ENCODE results near the gene TTC21B. TPM values are rescaled to one million over a fixed set of nuclear protein-coding genes. Genes with fewer than 3 reads are reported as not detected.

Gene TTC21B
- total and polyA plus RNA-seq, 9 donors = 8.6 to 53.4 (median 22.3) TPM

- no peak for DNase-seq
- Histone ChIP-seq H3K27me3 (no peaks in the 10 kb centered on the region), H3K4me3 (peak overlapping the region; percentile 68), H3K4me1 (ENCODE audit: insufficient read depth) (peaks cover 9% of the 10 kb centered on the region), H3K27ac (peak overlapping the region; percentile 61 to 67), H3K9me3 (no peaks in the 10 kb centered on the region), H3K36me3 (no peaks in the 10 kb centered on the region)
- intact Hi-C loops (cut with DNase I) = loop anchor here in 1 of 4 donors (10.0 kb wide), 1 partner anchor 172 kb away; the partner anchor contains the start of gene SCN1A
- TF ChIP-seq EP300 (IDR thresholded peaks at IDR 0.05) (no peak), POLR2A (IDR thresholded peaks at IDR 0.05) (no peak), CTCF (IDR thresholded peaks at IDR 0.05) (no peak)
- 0 to 1% (median 1%) methylated on average over 24 of the region's 24 CpGs for WGBS, 3 donors
Measured at GRCh38 chr2:165953306-165953654, 296 bp downstream of the TTC21B start.

GRCh38 chr2:165952741-165953211, 800 bp downstream of the TTC21B start:
- WGBS, 3 donors = 13 to 18% (median 17%) methylated on average over 4 of the region's 4 CpGs

GRCh38 chr2:165952085-165952484, 1.5 kb downstream of the TTC21B start:
- H3K36me3 ChIP-seq = no peaks in the 10 kb centered on the region

More at GRCh38 chr2:165952741-165953211, 800 bp downstream of the TTC21B start:
- DNase-seq = no peak
- H3K36me3 ChIP-seq = no peaks in the 10 kb centered on the region
- peaks cover 9% of the 10 kb centered on the region for H3K4me1 ChIP-seq (ENCODE audit: insufficient read depth)
- no peaks in the 10 kb centered on the region for H3K27me3 ChIP-seq
- H3K4me3 ChIP-seq = peak overlapping the region; percentile 68
- TF ChIP-seq POLR2A (IDR thresholded peaks at IDR 0.05) = no peak
- no peak for TF ChIP-seq CTCF (IDR thresholded peaks at IDR 0.05)
- no peak for TF ChIP-seq EP300 (IDR thresholded peaks at IDR 0.05)
- intact Hi-C loops (cut with DNase I) = loop anchor here in 1 of 4 donors (10.0 kb wide), 1 partner anchor 172 kb away; the partner anchor contains the start of gene SCN1A
- no peaks in the 10 kb centered on the region for H3K9me3 ChIP-seq
- H3K27ac ChIP-seq = no peak overlapping the region

GRCh38 chr2:165950438-165950837, 3.1 kb downstream of the TTC21B start:
- no peak for DNase-seq
- TF ChIP-seq EP300 (IDR thresholded peaks at IDR 0.05) = no peak
- no peak for TF ChIP-seq CTCF (IDR thresholded peaks at IDR 0.05)
- TF ChIP-seq POLR2A (IDR thresholded peaks at IDR 0.05) = no peak
- 95 to 97% (median 96%) methylated on average over 3 of the region's 3 CpGs for WGBS, 3 donors
- no peaks in the 10 kb centered on the region for H3K27me3 ChIP-seq
- no peak overlapping the region for H3K4me3 ChIP-seq
- H3K9me3 ChIP-seq = no peaks in the 10 kb centered on the region
- intact Hi-C loops (cut with DNase I) = loop anchor here in 1 of 4 donors (10.0 kb wide), 1 partner anchor 174 kb away; the partner anchor contains the start of gene SCN1A
- no peaks in the 10 kb centered on the region for H3K36me3 ChIP-seq
- H3K27ac ChIP-seq = no peak overlapping the region
- peaks cover 9% of the 10 kb centered on the region for H3K4me1 ChIP-seq (ENCODE audit: insufficient read depth)

More at GRCh38 chr2:165952085-165952484, 1.5 kb downstream of the TTC21B start:
- DNase-seq = no peak
- no peak for TF ChIP-seq EP300 (IDR thresholded peaks at IDR 0.05)
- TF ChIP-seq POLR2A (IDR thresholded peaks at IDR 0.05) = no peak
- no peak overlapping the region for H3K4me3 ChIP-seq
- 0% methylated on average over 1 of the region's 1 CpG for WGBS, 3 donors
- no peaks in the 10 kb centered on the region for H3K9me3 ChIP-seq
- H3K4me1 ChIP-seq (ENCODE audit: insufficient read depth) = peaks cover 9% of the 10 kb centered on the region
- no peaks in the 10 kb centered on the region for H3K27me3 ChIP-seq
- intact Hi-C loops (cut with DNase I) = loop anchor here in 1 of 4 donors (10.0 kb wide), 1 partner anchor 173 kb away; the partner anchor contains the start of gene SCN1A
- no peak overlapping the region for H3K27ac ChIP-seq

GRCh38 chr2:165941827-165942226, 11.7 kb downstream of the TTC21B start:
- TF ChIP-seq CTCF (IDR thresholded peaks at IDR 0.05) (no peak), EP300 (IDR thresholded peaks at IDR 0.05) (no peak), POLR2A (IDR thresholded peaks at IDR 0.05) (no peak)
- no peaks in the 10 kb centered on the region for H3K36me3 ChIP-seq
- H3K4me1 ChIP-seq (ENCODE audit: insufficient read depth) = no peaks in the 10 kb centered on the region
- intact Hi-C loops (cut with DNase I) = no loop called here
- no peak overlapping the region for H3K27ac ChIP-seq
- DNase-seq = no peak
- H3K27me3 ChIP-seq = no peaks in the 10 kb centered on the region
- H3K9me3 ChIP-seq = no peaks in the 10 kb centered on the region
- 97 to 99% (median 98%) methylated on average over 1 of the region's 1 CpG for WGBS, 3 donors
- H3K4me3 ChIP-seq = no peak overlapping the region
